Left cardiac atrium (tissue), 4 donors: ENCODE measurements around the gene SMIM20. TPM values are rescaled to one million over a fixed set of nuclear protein-coding genes. Genes with fewer than 3 reads are reported as not detected.

Experiments
- ATAC-seq, 2 donors: fragments of 200-7000 bp; cut with Tn5 transposase; one replicate each; pipeline ENCODE4 v1.9.1; 2020; ENCODE audit warnings: mild to moderate bottlenecking in 2 of 2, moderate library complexity in 2 of 2
- DNase-seq: peaks from one replicate; pipeline ENCODE4 v3.0.0-alpha.2; 2020
- intact Hi-C, 2 donors: fragments of 100-400 bp; cut with DNase I; formaldehyde crosslinking; loops; one replicate each; pipeline versions ENCODE4 v1.14.1 to v1.15.1; 2022 to 2023
- total RNA-seq, 2 donors: library from RNA; stranded (reverse); fragmentation: NEBNext Ultra II Directional; extraction: Animal tissue kit (Norgen Biotek cat#: 25700); gene quantifications; one replicate each; pipeline ENCODE4 v1.2.1, GENCODE V29; 2021
- donor health status: DM: no; HTN: yes; CAD: no.
- donor health status: DM: no; HTN: yes; CAD: no; lungs with severe emphysema.
- donor health status: DM: yes; HTN: yes; CAD: no.
- donor health status: Dilated cardiomyopathy.

SMIM20 gene
- total RNA-seq, 2 donors from 2014 or later: 26.6 to 34.2 TPM

DNA sequence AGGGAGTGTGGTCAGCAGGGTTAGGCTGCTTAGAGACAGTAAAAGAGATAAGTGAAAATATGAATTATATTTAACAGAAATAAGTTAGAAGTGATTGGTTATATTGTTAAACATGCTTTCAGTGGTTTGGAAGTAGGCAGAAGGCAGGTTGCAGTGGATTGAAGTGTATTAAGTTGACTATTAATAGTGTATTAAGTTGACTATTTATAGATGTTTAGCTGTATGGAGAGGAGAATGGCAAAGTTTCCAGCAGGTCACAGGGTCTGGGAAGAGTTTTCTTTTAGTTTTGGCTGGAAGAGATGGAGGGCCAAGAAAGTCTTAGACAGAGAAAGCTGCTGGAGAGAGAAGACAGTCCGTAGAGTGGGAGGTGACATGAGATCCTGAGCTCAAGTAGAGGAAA, 7.9 kb downstream of the SMIM20 start:
- DNase-seq (no peak), ATAC-seq (no peak)
- intact Hi-C loops: loop anchor here in 1 of 2 donors (10.0 kb wide), 1 partner anchor 403 kb away; the partner anchor contains the start of gene RBPJ

DNA sequence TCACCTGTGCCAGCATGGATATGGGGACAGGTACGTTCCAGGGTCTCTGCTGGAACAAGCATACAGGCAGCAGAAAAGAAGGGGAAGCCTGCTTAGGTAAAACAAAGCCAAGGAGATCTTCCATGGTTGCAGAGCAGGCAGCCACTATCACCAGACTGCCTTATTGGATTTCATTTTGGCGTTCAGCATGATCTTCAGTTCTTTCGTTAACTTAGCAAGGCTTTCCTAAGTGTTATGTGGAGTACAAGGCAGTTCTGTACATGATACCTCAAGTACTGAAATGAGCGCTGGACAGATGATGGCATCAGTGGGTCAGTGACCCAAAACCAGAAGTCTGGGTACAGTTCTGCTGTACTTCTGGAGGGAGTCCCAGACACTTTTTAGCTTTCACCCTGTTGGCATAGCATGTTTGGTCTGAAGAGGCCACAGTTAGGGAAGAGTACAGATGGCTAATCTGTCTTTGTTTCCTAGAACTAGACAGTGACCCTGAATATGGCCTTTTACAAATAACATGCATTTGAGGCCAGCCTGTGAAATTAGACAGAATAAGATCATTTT, 8.9 kb downstream of the SMIM20 start:
- intact Hi-C loops: loop anchor here in 1 of 2 donors (10.0 kb wide), 1 partner anchor 402 kb away; the partner anchor contains the start of gene RBPJ
- ATAC-seq (peak in 1 of 2 donors; percentile 28), DNase-seq (no peak)

DNA sequence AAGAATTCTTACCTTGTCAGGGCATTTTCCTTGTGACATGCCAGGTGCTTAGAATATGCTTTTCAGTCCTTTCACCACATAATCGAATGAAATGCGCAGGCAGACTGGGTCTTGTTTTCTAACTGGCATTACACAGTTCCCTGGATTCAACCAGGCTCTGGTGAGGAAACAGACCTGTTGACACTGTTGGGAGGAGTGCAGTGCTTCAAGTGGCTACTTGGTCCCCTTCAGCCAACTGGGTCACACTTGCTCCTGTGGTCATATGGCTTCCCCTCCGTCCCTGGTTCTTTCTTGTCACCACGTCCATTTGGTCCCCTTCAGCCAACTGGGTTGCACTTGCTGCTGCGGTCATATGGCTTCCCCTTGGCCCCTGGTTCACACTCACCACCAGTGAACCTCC, 9.7 kb downstream of the SMIM20 start:
- ATAC-seq: peak in 1 of 2 donors; percentile 76
- intact Hi-C loops: loop anchor here in 1 of 2 donors (10.0 kb wide), 1 partner anchor 401 kb away; the partner anchor contains the start of gene RBPJ
- DNase-seq: no peak

DNA sequence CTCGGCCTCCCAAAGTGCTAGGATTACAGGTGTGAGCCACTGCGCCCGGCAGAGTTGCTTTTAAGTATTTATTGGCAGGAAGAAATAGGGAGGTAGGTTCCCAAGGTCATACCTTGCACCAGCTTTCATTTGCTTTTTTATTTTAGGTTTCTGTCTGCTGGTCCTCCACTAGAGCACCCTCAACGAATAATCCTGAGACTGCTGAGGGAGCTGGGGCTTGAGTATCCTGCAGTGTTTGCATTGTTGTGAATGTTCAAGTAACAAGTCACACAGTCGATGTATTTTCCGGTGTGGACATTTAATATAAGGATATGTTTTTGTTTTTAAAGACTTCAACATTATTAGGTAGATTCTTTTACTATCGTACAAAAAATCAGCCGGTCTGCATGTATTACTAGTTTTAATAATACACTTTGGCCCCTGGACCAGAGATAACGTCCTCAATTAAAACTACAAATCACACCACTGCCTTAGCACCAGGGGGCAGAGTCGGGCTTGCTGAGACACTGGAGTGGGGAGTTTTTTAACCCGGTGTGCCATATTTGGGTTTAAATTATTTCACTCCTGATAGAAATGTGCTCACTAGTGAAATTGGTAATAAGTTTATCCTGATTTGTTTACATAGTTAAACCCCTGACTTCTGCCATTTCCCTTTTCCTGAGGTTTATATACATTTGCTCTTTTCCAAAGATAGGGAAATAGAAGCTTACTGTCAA, 11.6 kb downstream of the SMIM20 start:
- ATAC-seq (peak in 1 of 2 donors; percentile 47), DNase-seq (peak; percentile 47)
- intact Hi-C loops: loop anchor here in 1 of 2 donors (5.0 to 10.0 kb wide), 3 partner anchors 62 to 487 kb away; partner anchors contain the start of gene RBPJ

DNA sequence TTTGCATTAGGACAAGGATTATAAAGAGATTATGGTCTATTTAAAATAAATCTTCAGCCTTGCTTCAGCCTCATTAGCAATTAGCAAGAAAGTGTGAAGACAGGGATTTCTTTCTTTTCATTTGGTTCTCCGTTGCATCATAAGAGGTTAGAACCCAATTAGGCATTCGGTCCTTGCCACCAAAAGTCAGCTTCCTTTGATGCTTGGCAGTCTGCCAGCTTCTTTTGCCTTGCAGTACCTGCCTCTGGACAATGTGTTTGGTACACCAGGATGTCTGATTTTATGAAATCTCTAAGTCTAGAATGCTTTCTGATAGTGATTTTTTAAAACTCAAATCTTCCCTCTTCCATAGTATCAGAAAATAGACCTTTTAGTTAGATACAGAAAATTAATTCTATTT, 12.4 kb downstream of the SMIM20 start:
- no peak for ATAC-seq
- intact Hi-C loops: loop anchor here in 1 of 2 donors (5.0 to 10.0 kb wide), 3 partner anchors 61 to 486 kb away; partner anchors contain the start of gene RBPJ
- DNase-seq: no peak

DNA sequence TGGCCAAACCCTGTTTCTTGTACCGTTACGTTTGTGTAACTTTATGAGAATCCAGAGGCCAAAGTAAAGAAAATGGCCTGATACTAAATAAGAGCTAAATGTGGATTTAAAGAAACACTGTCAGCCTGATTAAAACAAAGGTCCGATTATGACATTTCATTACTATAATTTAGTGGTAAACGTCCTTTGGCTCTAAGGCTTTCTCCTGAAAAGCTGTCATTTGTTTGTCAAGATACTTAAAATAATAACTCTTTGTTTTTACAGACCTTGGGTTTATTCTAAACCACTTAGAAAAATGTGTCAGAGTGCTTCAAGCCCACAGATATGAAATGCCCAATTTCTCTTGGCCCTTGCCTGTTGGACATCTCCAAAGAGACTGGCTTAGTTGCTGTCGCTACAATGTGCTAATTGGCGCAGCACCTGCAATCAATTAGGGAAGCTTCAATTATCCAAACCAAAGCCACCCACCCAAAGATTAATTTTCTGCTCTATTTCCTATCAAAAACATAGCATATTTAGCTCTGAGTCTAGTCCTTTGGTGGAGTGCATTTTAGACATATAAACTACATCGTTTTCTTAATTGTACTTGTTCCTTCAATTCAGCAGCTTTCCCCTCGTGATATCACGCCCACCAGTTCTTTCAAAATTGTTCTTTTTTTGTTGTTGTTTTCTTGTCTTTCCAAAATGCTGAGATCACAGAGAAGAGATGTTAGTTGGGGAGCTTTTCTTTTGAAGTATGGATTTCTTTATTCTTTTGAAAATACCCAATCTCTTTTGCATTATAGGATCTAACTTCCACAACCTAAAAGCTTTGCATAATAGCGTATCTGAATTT, 13.6 kb downstream of the SMIM20 start:
- no peak for ATAC-seq
- intact Hi-C loops: loop anchor here in 1 of 2 donors (5.0 to 10.0 kb wide), 3 partner anchors 60 to 485 kb away; partner anchors contain the start of gene RBPJ

DNA sequence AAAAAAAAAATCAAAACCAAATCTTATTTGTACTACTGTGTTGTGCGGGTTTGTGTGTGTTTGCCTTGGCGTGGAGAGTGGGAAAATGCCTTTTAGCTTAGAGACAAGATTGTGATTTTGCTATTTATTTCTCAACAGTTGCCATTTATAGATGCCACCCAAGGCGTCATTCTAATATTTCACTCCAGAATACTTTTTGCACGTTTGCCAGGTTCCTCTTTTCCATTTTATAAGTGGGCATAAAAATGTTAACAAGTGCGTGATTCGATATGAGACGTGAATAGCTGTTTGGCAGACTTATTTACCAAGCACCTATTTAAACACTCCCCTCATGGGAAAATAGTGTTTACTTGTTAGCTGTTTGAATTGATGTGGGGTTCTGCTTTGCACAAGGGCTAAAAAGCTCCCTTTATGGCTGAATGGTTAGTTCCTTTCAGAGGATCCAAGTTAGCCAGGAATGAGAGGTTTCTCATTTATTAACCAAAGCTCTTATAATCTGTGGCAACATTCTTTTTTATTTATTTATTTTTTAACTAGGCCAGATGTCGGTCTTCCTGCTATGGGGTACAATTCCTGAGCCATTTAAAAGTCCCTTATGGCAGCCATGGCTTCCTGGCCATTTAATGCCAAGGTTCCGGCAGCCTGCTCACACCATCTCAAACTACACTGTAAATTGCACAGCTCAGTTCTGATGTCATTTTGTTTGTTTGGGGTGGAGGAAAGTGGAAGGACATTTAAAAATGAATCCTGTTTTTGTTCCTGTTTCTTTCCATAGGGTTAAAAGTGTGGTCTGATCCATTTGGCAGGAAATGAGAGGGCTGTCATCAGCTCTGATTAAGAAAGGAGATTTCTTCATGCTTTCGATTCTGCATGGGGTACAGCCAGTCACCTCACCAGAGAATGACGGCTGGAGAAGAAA, 14.6 kb downstream of the SMIM20 start:
- DNase-seq (no peak), ATAC-seq (peak; percentile 62 to 72)
- intact Hi-C loops: loop anchor here in 1 of 2 donors (5.0 to 10.0 kb wide), 3 partner anchors 59 to 484 kb away; partner anchors contain the start of gene RBPJ

More for the DNA sequence above, 13.6 kb downstream of the SMIM20 start:
- DNase-seq: no peak

DNA sequence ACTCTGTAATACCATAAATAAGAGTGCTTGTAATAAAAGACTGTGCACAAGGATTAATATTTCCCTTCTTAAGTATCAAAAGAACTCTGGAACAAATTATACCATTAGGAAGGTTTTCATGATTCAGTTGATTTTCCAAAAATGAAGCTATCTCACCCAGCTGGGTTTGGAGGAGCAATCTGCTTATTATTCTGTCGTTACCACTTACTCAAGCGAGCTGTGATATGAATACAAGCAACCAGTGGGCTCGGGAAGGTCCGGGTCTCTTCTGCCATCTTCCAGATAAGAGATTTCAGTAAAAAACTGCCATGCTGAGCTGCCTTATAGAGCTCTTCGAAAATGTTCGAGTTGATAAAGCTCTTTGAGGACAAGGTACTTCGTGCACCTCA, 15.3 kb downstream of the SMIM20 start:
- intact Hi-C loops: loop anchor here in 1 of 2 donors (5.0 to 10.0 kb wide), 3 partner anchors 58 to 483 kb away; partner anchors contain the start of gene RBPJ
- DNase-seq: no peak
- ATAC-seq: no peak

DNA sequence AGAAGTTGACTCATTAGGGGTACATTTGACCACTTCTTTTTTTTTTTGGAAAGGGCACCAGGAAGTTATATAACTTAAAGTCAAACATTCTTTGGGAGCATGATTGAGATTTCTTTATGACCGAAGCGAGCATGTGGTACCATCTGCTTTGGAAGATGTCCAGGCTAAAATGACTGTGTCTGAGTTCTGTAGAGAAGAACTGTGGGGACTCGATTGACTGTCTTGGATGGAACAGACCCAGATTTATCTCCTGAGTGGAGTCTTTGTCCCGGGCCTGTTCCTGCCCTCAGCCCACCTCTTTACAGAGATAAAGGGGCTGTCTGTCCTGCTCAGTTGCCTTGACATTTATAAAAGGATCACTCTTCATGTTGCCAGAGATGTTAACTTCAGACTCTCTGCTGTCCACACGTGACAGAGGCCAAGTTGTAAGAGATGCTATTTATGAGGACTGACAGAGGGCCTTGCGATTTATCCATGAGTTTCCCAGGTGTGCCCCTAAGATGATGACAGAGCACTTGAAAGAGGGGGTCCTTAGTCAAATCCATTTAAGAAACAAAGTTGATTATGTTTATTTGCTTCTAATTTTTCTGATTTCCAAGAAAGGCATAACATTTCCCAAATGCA, 16.8 kb downstream of the SMIM20 start:
- no peak for DNase-seq
- ATAC-seq: no peak
- intact Hi-C loops: no loop called here

DNA sequence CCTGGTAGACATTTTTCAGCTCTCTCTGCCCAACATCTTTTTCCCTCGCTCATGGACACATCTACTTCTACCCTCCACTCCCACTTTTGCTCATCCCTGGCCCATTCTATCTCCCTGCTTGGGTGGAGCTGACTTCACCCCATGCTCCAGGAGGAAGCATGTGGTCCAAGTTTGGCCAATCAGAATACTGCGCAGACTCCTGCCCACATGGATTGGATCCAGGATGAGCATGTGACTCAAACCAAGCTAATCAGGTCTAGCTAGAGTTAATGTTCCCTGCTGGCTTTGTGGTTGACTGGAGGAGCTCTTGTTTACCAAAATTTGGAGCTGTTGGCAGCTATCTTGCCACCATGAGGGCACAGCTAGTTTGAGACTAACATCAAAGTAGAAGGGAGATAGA, 22.7 kb downstream of the SMIM20 start:
- no peak for DNase-seq
- ATAC-seq: no peak
- intact Hi-C loops: no loop called here

DNA sequence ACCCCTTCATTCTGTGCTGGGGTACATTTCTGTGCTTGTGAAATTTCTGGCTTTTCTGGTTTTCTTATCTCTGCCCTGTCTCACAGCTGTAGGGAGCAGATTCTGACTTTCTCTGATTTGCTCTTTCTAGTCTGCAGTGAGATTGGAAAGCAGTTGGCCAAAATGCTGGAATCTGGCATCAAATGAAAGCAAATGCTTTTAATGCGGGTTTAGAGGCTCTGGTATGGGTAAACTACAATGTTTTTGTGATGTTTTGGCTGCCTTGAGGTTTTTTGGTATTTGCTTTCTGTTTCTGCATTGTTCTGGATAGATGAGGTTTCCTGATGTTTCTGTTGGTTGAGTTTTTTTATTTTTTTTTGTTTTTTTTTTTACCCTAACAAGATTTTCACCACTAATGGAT, 23.8 kb downstream of the SMIM20 start:
- DNase-seq (no peak), ATAC-seq (no peak)
- intact Hi-C loops: no loop called here

DNA sequence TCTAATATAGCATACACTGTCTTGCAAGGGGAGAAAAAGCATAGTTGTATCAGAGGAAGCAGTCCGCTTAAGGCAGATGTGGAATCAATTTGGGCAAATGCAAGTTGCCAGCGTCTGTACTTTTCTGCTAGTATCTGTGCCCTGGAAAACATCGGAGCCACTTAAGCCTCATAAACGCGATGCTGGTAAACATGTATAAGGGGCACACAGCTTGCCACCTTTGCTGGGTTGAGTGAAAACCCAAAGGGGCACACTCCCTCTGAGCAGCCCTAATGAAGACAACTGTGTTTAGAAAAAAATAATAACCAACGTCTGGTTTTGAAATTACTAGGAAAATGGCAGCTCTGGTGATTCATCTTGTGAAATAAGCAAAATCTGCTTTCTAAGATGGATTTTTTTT, 24.3 kb downstream of the SMIM20 start:
- ATAC-seq (no peak), DNase-seq (no peak)
- intact Hi-C loops: no loop called here

DNA sequence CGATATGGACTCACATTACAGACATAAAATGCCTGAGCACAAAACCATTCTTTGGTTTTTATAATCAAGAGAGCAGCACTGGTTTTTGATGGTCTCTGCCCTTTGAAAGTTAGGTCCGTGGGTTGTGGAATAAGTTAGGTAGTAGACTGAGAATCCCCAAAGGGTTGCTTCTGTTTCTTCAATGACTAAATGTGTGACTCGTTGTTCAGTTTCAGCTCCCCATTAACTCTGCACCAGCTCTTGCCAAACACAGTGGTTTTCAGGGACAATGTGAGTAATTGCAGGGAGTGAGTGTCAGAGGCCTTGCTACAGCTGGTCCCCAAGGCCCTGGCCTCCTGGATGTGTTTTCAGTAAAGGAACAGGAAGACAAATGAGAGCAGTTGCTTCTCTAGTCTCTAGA, 24.8 kb downstream of the SMIM20 start:
- intact Hi-C loops: no loop called here
- peak; percentile 47 for DNase-seq
- peak; percentile 55 to 81 for ATAC-seq

DNA sequence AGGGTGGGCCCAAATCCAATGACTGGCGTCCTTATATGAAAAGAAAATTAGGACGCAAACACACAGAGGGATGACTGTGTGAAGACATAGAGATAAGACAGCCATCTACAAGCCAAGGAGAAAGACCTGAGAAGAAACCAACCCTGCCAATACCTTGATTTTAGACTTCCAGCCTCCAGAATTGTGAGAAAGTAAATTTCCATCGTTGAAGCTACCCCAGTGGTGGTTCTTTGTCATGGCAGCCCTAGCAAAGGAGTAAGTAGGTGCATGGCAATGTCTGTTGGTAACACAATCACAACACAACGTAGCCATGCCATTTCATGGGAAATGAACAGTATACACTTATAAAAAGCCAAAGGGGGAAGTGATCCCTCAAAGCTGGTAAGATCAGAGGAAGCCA, 25.3 kb downstream of the SMIM20 start:
- no peak for DNase-seq
- no peak for ATAC-seq
- intact Hi-C loops: no loop called here

DNA sequence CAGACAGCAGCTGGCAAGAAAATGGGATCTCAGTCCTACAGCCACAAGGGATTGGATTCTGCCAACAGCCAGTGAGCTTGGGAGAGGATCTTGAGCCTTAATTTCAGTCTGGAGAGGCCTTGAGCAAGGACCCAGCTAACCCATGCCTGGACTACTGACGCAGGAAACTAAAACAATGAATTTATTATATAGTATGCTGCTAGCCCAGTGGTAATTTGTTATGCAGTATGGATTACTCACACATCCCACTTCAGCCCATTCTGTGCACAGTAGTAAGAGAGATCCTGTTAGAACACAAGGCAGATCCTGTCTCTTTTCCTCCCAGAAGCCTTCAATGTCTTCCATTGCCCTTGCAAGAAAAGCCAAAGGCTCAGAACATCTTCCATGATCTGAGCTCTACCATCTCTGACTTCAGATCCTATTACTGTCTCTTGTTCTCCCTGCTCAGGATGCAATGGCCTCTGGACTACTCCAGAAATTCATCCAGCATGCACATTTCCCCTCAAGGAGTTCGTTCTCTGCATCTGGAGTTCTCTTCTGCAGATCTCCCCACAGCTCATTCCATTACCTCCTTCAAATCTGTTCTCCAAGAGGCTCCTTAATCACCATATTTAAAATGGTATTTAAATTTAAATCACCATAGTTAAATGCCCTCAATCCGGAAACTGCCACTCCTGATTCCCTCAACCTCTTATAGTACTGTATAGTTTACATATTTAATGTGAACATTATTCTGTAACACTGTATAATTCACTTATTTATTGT, 27.6 kb downstream of the SMIM20 start:
- intact Hi-C loops: no loop called here
- ATAC-seq: no peak
- DNase-seq: no peak

DNA sequence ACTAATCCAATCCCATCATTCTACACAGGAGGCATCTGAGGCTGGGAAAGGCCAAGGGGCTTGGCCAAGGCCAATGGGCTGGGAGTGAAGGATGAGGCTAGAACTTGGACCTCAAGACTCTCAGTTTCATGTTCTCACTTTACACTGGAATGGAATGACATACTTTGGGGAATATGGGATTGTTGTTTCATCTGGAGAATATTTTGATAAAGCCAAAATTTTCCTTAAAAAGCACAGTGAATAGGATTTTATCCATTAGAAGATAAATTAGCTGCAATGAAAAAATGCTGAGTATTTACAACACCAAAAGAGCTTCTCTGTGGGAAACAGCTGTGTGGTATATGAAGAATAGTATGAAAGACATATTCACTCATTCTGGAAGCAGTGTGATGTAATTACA, 29.3 kb downstream of the SMIM20 start:
- DNase-seq (no peak), ATAC-seq (peak; percentile 82)
- intact Hi-C loops: no loop called here

DNA sequence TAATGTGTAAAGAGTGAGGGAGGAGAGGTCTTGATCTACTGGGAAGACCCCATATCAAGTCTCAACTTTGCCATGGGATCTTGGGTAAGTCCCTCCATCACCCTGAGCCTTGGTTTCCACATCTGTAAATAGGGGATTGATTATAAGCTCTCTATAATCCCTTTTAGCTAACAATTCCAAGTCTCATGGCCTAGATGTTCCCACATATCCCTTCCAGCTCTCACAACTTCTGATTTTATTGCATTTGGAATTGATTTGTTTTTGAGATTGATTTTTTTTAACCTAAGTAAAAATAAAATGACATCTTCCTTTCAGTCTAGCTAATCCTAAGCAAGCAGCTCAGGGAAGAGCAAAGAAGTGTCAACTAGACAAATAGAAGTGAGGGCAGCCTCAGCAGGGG, 29.8 kb downstream of the SMIM20 start:
- DNase-seq: no peak
- intact Hi-C loops: no loop called here
- no peak for ATAC-seq
